Measurements from ENCODE around the gene SDCCAG8. TPM values are rescaled to one million over a fixed set of nuclear protein-coding genes. Genes with fewer than 3 reads are reported as not detected.

The SDCCAG8 gene
- polyA plus RNA-seq, 1 experiment = 34.1 TPM

GRCh38 chr1:243455760-243456651, 200.2 kb downstream of the SDCCAG8 start:
- Histone ChIP-seq H3K9me3 (ENCODE audit: control insufficient read depth, insufficient read depth, low read length) (no peaks in the 10 kb centered on the region), H3K27ac (ENCODE audit: low read depth, low read length) (no peak overlapping the region), H3K4me3 (ENCODE audit: low read depth, low read length) (no peak overlapping the region), H3K27me3 (ENCODE audit: control insufficient read depth, insufficient read depth, low read length) (no peaks in the 10 kb centered on the region)
- DNase-seq (ENCODE audit: low read depth, low spot score) = no peak
- ChIA-PET CTCF (no interaction called here), POLR2A (no interaction called here)
- no peak for TF ChIP-seq CTCF (IDR thresholded peaks at IDR 0.05; ENCODE audit: low read depth, low read length)

GRCh38 chr1:243457363-243457982, 201.6 kb downstream of the SDCCAG8 start:
- no peak for DNase-seq (ENCODE audit: low read depth, low spot score)
- POLR2A ChIA-PET = no interaction called here
- no peak overlapping the region for H3K4me3 ChIP-seq (ENCODE audit: low read depth, low read length)
- no peak for TF ChIP-seq CTCF (IDR thresholded peaks at IDR 0.05; ENCODE audit: low read depth, low read length)
- CTCF ChIA-PET = no interaction called here
- H3K27ac ChIP-seq (ENCODE audit: low read depth, low read length) = no peak overlapping the region
- H3K9me3 ChIP-seq (ENCODE audit: control insufficient read depth, insufficient read depth, low read length) = no peaks in the 10 kb centered on the region
- no peaks in the 10 kb centered on the region for H3K27me3 ChIP-seq (ENCODE audit: control insufficient read depth, insufficient read depth, low read length)

DNA sequence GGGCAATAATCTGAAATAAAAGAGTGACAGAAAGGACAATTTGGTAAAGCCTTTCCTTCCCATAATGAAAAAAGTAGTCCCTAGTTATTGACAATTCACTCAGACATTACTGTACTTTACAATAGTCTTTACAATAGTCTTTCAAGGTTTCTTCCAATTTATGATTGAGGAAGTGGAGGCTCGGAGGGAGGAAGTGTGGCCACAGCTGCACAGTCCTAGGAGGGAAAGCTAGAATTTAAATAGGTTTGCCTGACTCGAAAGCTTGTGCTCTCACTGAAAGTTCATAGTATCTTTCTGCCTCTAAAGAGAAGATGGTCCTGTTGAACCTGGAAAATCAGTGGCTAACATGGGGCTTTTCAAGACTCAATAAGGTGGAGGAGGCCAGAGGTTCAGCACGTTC, 203.2 kb downstream of the SDCCAG8 start:
- POLR2A ChIA-PET = no interaction called here
- CTCF ChIA-PET = no interaction called here

GRCh38 chr1:243461700-243462099, 205.9 kb downstream of the SDCCAG8 start:
- CTCF ChIA-PET = no interaction called here
- no peak overlapping the region for H3K4me3 ChIP-seq (ENCODE audit: low read depth, low read length)
- DNase-seq (ENCODE audit: low read depth, low spot score) = no peak
- POLR2A ChIA-PET = no interaction called here
- no peaks in the 10 kb centered on the region for H3K9me3 ChIP-seq (ENCODE audit: control insufficient read depth, insufficient read depth, low read length)
- no peak for TF ChIP-seq CTCF (IDR thresholded peaks at IDR 0.05; ENCODE audit: low read depth, low read length)
- no peaks in the 10 kb centered on the region for H3K27me3 ChIP-seq (ENCODE audit: control insufficient read depth, insufficient read depth, low read length)
- no peak overlapping the region for H3K27ac ChIP-seq (ENCODE audit: low read depth, low read length)

More for the DNA sequence above, 203.2 kb downstream of the SDCCAG8 start:
- TF ChIP-seq CTCF (IDR thresholded peaks at IDR 0.05; ENCODE audit: low read depth, low read length) = no peak
- H3K9me3 ChIP-seq (ENCODE audit: control insufficient read depth, insufficient read depth, low read length) = no peaks in the 10 kb centered on the region
- no peak overlapping the region for H3K27ac ChIP-seq (ENCODE audit: low read depth, low read length)
- H3K27me3 ChIP-seq (ENCODE audit: control insufficient read depth, insufficient read depth, low read length) = no peaks in the 10 kb centered on the region
- no peak overlapping the region for H3K4me3 ChIP-seq (ENCODE audit: low read depth, low read length)
- no peak for DNase-seq (ENCODE audit: low read depth, low spot score)
